ENCODE data around the gene LRRC63. TPM values are rescaled to one million over a fixed set of nuclear protein-coding genes. Genes with fewer than 3 reads are reported as not detected.

LRRC63 gene
- total RNA-seq, 1 donor from 2014 or later = 0.37 TPM

- Mint-ChIP-seq H3K4me3 (no peak overlapping the region), H3K36me3 (ENCODE audit: low read depth) (peaks cover 2% of the 10 kb centered on the region), H3K9me3 (peaks cover 3% of the 10 kb centered on the region), H3K4me1 (peaks cover 55% of the 10 kb centered on the region), H3K27me3 (ENCODE audit: low read depth) (no peaks in the 10 kb centered on the region), H3K27ac (ENCODE audit: unreplicated experiment) (peak overlapping the region; percentile 96)
- DNase-seq (ENCODE audit: low read depth, low spot score) = no peak
- no peak for TF ChIP-seq CTCF (conservative IDR thresholded peaks at IDR 0.05)
Observed at GRCh38 chr13:46176756-46177155, 35.0 kb upstream of the LRRC63 start.

DNA sequence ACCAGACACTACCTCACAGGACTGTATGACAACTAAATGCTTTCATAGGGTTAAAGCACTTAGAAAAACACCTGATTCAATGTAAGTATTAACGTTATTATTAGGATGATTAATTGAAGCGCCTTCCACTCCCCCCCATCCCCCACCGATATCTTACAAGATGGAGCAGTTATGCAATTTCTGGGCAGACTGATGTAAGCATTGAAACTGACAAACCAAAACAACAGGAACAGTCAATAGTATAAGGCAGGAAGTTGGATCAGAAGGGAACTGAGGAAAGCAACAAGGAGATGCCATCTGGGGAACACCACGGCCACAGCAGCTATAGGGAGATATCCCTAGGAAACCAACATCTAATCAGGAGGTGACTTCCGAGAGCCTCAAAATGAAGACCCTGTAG lies 33.6 kb upstream of the LRRC63 start:
- DNase-seq (ENCODE audit: low read depth, low spot score) = no peak
- peak overlapping the region; percentile 69 for H3K27ac Mint-ChIP-seq (ENCODE audit: unreplicated experiment)
- peaks cover 2% of the 10 kb centered on the region for H3K36me3 Mint-ChIP-seq (ENCODE audit: low read depth)
- no peak overlapping the region for H3K4me3 Mint-ChIP-seq
- peaks cover 3% of the 10 kb centered on the region for H3K9me3 Mint-ChIP-seq
- no peak for TF ChIP-seq CTCF (conservative IDR thresholded peaks at IDR 0.05)
- H3K27me3 Mint-ChIP-seq (ENCODE audit: low read depth) = no peaks in the 10 kb centered on the region
- peaks cover 47% of the 10 kb centered on the region for H3K4me1 Mint-ChIP-seq

DNA sequence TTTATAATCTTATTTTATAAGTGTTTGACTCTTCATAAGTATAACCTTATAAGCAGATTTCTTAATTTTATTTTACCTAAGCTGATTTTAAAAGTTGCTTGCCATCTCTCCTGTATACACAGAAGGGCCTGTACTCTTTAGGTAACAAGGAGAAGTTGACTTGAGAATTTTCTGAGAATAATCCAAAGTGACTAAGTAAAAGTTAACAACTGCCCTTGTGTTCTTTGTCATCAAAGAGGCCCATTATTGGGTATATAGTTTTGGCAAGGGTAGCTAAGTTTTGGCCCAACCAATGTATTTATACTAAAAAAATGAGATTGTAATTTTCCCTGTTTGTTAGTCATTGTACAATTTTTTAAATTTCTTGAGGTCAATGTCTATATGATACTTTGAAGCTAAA lies 32.9 kb upstream of the LRRC63 start:
- Mint-ChIP-seq H3K4me1 (peaks cover 43% of the 10 kb centered on the region), H3K27me3 (ENCODE audit: low read depth) (no peaks in the 10 kb centered on the region), H3K9me3 (peaks cover 3% of the 10 kb centered on the region), H3K27ac (ENCODE audit: unreplicated experiment) (no peak overlapping the region), H3K4me3 (no peak overlapping the region), H3K36me3 (ENCODE audit: low read depth) (peaks cover 2% of the 10 kb centered on the region)
- DNase-seq (ENCODE audit: low read depth, low spot score) = no peak
- no peak for TF ChIP-seq CTCF (conservative IDR thresholded peaks at IDR 0.05)

DNA sequence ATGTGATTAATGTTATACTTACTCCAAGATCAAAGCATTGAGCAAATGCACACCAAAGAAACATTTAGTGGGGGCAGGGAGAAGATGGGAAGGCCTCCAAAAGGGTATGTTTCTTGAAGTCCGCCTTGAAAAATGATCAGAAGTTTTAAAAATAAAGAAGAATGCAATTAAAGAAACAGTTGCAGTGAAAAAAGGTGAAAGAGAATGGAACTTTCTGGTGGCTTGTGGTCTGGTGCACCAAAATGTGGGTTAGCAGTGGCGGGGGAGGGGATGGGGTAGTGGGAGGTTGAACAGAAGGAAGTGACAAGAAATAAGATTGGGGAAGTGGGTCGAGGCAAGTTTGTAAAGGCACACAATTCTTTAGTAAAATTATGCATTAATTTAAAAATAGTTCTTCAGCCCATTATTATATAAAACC lies 32.2 kb upstream of the LRRC63 start:
- Mint-ChIP-seq H3K4me3 (no peak overlapping the region), H3K4me1 (peaks cover 44% of the 10 kb centered on the region), H3K27ac (ENCODE audit: unreplicated experiment) (no peak overlapping the region), H3K27me3 (ENCODE audit: low read depth) (no peaks in the 10 kb centered on the region), H3K36me3 (ENCODE audit: low read depth) (peaks cover 2% of the 10 kb centered on the region), H3K9me3 (peaks cover 3% of the 10 kb centered on the region)
- no peak for TF ChIP-seq CTCF (conservative IDR thresholded peaks at IDR 0.05)
- no peak for DNase-seq (ENCODE audit: low read depth, low spot score)

GRCh38 chr13:46179969-46180763 lies 31.6 kb upstream of the LRRC63 start:
- peaks cover 2% of the 10 kb centered on the region for H3K36me3 Mint-ChIP-seq (ENCODE audit: low read depth)
- H3K27ac Mint-ChIP-seq (ENCODE audit: unreplicated experiment) = no peak overlapping the region
- TF ChIP-seq CTCF (conservative IDR thresholded peaks at IDR 0.05) = no peak
- peaks cover 3% of the 10 kb centered on the region for H3K9me3 Mint-ChIP-seq
- no peak for DNase-seq (ENCODE audit: low read depth, low spot score)
- H3K27me3 Mint-ChIP-seq (ENCODE audit: low read depth) = no peaks in the 10 kb centered on the region
- H3K4me1 Mint-ChIP-seq = peaks cover 44% of the 10 kb centered on the region
- H3K4me3 Mint-ChIP-seq = no peak overlapping the region

All from neural crest cell (in vitro differentiated cells).